ENCODE results near the gene SLC35E2B. TPM values are rescaled to one million over a fixed set of nuclear protein-coding genes. Genes with fewer than 3 reads are reported as not detected.
"Not testable (repeated sequence)": the region's sequence is repeated elsewhere in the genome, so short reads cannot be mapped to it uniquely, and the experiment has no call there.

SLC35E2B gene
- total and polyA plus RNA-seq, 2 donors, result 22.5 to 45.6 TPM

DNA sequence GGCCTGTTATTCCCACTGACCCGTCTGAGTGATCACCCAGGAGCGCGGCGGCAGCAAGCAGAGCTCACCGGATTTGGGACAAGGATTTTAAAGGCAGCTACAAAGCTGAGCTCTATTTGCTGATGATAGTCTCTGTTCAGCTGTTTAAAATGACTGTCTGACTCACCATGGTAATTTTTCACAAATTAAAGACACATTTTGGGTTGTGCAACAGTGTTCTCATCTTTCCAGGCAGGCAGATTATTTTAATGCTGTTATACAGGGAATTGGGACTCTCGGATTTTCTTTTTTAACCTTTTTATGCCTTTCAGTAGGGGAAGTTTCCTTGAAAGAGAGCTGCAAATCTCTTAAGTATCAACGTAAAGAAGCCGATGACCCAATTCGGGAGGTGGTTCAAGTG lies 30.2 kb downstream of the SLC35E2B start:
- not testable (repeated sequence) for DNase-seq (ENCODE audit: low read depth in 6 of 9, low spot score in 9 of 9); H3K4me1 ChIP-seq (ENCODE audit: control insufficient read depth in 2 of 2, insufficient read depth in 2 of 2, low read length in 2 of 2); H3K4me3 ChIP-seq (ENCODE audit: low read length in 2 of 2); H3K9me3 ChIP-seq (ENCODE audit: control insufficient read depth in 2 of 2, insufficient read depth in 1 of 2, low read length in 1 of 2); H3K27me3 ChIP-seq (ENCODE audit: control insufficient read depth in 2 of 2, insufficient read depth in 1 of 2, low read length in 1 of 2); H3K27ac ChIP-seq (ENCODE audit: low read depth in 1 of 2, low read length in 1 of 2)
- H3K36me3 ChIP-seq (ENCODE audit: control insufficient read depth in 2 of 2, insufficient read depth in 2 of 2, low read length in 1 of 2), result peaks cover 22 to 25% of the 10 kb centered on the region in 2 donors
- 98% methylated on average over 8 of the region's 9 CpGs for WGBS

DNA sequence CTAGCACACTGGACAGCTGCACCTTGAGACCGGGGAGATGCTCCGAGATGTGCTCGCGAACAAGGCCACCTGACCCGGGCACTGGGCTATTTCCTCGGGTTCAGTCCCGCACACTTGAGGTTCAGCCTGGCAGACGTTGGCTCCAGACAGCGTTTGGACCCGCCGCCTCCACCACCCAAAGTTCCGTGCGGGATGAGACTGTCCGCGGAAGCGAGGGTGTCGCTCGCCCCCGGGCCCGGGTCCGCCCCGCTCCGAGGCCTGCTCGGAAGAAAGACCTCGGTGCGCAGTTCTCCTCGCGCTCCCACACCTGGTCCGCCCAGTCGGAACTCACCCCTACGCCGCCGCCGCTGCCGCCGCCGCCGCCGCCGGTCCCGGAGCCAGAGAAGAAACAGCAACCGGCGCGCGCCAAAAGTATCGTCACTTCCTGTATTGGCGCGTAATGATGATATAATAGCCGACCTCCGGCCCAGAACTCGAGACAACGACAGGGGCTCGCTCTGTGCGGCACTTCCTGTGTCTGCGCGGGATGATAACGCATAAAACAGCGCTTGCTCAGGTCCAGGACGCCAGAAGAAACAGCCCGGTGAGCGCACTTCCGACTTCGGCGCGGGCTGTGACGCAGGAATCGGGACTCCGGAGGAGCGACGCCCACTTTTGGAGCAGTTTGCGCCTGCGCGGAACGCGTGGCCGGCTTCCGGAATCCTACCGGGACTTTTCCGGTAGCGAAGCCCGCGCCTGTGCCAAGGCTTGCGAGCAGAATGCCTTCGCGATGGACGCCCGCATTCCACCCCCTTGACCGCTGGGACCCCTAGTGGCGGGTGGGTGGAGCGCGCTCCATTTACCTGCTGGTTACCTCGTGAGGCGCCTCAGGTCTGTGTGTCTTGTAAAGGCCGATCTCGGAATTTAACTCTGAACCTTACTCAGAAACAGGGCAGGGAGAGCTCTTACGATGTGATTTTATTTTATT lies 33.7 kb downstream of the SLC35E2B start, which contains the start of gene CDK11B:
CDK11B (minus strand) TSS at position 422 of the 967 bp plus-strand sequence. CDS start 1,519 bp downstream, outside the sequence.
- H3K9me3 ChIP-seq (ENCODE audit: control insufficient read depth in 2 of 2, insufficient read depth in 1 of 2, low read length in 1 of 2); H3K27me3 ChIP-seq (ENCODE audit: control insufficient read depth in 2 of 2, insufficient read depth in 1 of 2, low read length in 1 of 2); H3K4me1 ChIP-seq (ENCODE audit: control insufficient read depth in 2 of 2, insufficient read depth in 2 of 2, low read length in 2 of 2): not testable (repeated sequence)
- Histone ChIP-seq H3K36me3 (ENCODE audit: control insufficient read depth in 2 of 2, insufficient read depth in 2 of 2, low read length in 1 of 2) (peaks cover 23 to 30% of the 10 kb centered on the region in 2 donors), H3K27ac (ENCODE audit: low read depth in 1 of 2, low read length in 1 of 2) (peak within 1 kb of the TSS; percentile 93 to 98), H3K4me3 (ENCODE audit: low read length in 2 of 2) (peak within 1 kb of the TSS; percentile 68 to 69)
- under 1% methylated on average over 70 of the region's 96 CpGs for WGBS
- DNase-seq (ENCODE audit: low read depth in 6 of 9, low spot score in 9 of 9), result peak; percentile 82 to 96 (median 89)

DNA sequence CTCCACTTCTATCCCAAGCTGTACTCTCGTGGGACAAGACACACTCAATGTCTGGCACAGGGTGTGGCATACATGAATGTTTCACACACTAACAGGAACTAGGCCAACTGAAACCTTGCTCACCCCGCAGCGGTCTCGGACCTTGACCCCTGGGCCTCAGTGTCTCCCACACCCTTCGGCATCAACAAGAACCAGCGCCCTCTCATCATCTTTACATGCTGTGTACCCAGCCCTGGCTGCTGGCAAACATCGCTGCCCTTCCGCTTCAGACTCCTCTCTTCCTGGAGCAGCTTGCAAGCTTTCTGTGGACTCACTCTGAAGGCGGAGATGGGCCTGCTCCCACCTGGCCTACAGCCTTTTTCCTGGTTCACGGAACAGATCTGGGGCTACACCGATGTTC lies 44.3 kb downstream of the SLC35E2B start:
- not testable (repeated sequence) for H3K27ac ChIP-seq (ENCODE audit: low read depth in 1 of 2, low read length in 1 of 2); DNase-seq (ENCODE audit: low read depth in 6 of 9, low spot score in 9 of 9); H3K27me3 ChIP-seq (ENCODE audit: control insufficient read depth in 2 of 2, insufficient read depth in 1 of 2, low read length in 1 of 2); H3K4me3 ChIP-seq (ENCODE audit: low read length in 2 of 2); H3K4me1 ChIP-seq (ENCODE audit: control insufficient read depth in 2 of 2, insufficient read depth in 2 of 2, low read length in 2 of 2); H3K9me3 ChIP-seq (ENCODE audit: control insufficient read depth in 2 of 2, insufficient read depth in 1 of 2, low read length in 1 of 2)
- peaks cover 35 to 37% of the 10 kb centered on the region in 2 donors for H3K36me3 ChIP-seq (ENCODE audit: control insufficient read depth in 2 of 2, insufficient read depth in 2 of 2, low read length in 1 of 2)
- WGBS, result 91% methylated on average over 11 of the region's 11 CpGs

DNA sequence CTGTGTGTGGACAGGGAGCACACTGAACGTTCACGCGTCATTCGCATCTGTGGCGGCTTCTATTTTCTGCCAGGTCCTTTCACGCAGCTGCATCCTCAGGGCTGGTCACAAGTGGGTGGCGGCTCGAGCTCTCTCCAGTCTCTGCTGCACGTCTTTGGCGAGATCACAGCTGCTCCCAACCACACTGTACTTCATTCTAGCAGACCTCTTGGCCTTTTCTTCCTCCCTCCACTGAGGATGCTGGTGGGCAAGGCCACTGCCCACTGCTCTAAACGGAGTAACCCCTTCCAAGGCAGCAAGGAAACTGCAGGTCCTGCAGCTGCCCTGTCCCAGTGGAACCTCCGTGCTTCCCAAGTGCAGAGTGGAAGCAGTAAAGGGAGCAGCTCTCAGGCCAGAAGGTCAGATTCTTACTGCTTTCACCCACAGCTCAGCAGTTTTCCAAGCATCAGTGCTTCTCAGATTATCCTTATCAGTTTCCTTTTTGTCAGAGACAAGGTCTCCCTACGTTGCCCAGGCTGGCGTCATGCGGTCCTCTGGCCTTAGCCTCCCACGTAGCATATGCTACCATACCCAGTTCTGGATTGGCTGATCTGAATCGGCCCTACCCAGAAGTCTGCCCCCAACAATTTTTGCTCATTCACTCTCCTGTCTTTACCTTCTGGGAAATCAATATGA lies 44.9 kb downstream of the SLC35E2B start:
- H3K36me3 ChIP-seq (ENCODE audit: control insufficient read depth in 2 of 2, insufficient read depth in 2 of 2, low read length in 1 of 2), result peaks cover 35 to 36% of the 10 kb centered on the region in 2 donors
- H3K27me3 ChIP-seq (ENCODE audit: control insufficient read depth in 2 of 2, insufficient read depth in 1 of 2, low read length in 1 of 2); H3K4me3 ChIP-seq (ENCODE audit: low read length in 2 of 2); H3K4me1 ChIP-seq (ENCODE audit: control insufficient read depth in 2 of 2, insufficient read depth in 2 of 2, low read length in 2 of 2); H3K9me3 ChIP-seq (ENCODE audit: control insufficient read depth in 2 of 2, insufficient read depth in 1 of 2, low read length in 1 of 2); H3K27ac ChIP-seq (ENCODE audit: low read depth in 1 of 2, low read length in 1 of 2); DNase-seq (ENCODE audit: low read depth in 6 of 9, low spot score in 9 of 9): not testable (repeated sequence)
- WGBS, result 95% methylated on average over 17 of the region's 17 CpGs

DNA sequence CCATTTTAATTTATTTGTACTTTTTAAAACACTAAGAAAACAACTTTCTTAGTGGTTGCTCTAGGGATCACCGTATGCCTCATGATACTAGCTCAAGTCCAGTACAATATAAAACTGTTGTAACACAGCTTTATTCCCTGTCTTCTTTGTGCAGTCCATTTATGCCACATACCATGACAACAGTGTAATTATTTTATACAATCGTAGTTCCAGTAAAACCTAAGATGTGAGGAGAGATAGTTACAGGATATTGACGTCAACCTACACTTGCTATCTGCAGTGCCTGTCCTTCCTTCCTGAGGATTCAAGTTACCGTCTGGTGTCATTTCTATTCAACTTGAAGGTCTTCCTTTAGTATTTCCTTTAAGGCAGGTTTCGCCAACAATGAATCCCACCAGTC lies 46.3 kb downstream of the SLC35E2B start:
- not testable (repeated sequence) for H3K4me1 ChIP-seq (ENCODE audit: control insufficient read depth in 2 of 2, insufficient read depth in 2 of 2, low read length in 2 of 2); H3K4me3 ChIP-seq (ENCODE audit: low read length in 2 of 2); H3K9me3 ChIP-seq (ENCODE audit: control insufficient read depth in 2 of 2, insufficient read depth in 1 of 2, low read length in 1 of 2); H3K27ac ChIP-seq (ENCODE audit: low read depth in 1 of 2, low read length in 1 of 2); H3K27me3 ChIP-seq (ENCODE audit: control insufficient read depth in 2 of 2, insufficient read depth in 1 of 2, low read length in 1 of 2); DNase-seq (ENCODE audit: low read depth in 6 of 9, low spot score in 9 of 9)
- WGBS, result 93% methylated on average over 5 of the region's 5 CpGs
- H3K36me3 ChIP-seq (ENCODE audit: control insufficient read depth in 2 of 2, insufficient read depth in 2 of 2, low read length in 1 of 2), result peaks cover 22 to 25% of the 10 kb centered on the region in 2 donors

DNA sequence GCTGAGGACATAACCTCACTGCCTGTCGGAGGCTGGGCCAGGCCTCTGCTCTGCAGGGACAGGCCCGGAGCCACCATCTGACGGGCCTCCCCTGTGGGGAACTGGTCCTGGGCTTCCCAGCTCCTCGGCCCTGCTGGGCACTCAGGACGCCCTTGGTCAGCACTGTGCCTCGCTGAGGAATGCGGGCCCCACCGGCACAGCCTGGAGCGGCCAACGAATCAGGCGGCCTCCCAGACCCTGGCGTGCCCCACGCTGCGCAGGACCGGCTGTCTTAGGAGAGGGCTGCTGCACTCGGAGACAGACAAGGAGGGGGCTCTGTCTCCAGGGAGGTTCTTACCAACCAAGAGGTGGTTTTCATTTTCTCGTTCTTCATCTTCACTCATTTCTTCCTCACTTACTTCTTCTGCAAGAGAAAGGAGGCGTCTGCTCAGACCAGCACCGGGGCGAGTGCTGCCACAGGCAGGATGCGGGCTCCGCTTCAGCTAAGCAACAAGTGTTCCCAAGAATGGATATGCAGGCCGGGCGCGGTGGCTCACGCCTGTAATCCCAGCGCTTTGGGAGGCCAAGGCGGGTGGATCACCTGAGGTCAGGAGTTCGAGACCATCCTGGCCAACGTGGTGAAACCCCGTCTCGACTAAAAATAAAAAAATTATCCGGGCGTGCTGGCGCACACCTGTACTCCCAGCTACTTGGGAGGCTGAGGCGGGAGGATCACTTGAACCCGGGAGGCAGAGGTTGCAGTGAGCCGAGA lies 51.7 kb downstream of the SLC35E2B start:
- not testable (repeated sequence) for H3K9me3 ChIP-seq (ENCODE audit: control insufficient read depth in 2 of 2, insufficient read depth in 1 of 2, low read length in 1 of 2); H3K27ac ChIP-seq (ENCODE audit: low read depth in 1 of 2, low read length in 1 of 2); H3K4me3 ChIP-seq (ENCODE audit: low read length in 2 of 2); DNase-seq (ENCODE audit: low read depth in 6 of 9, low spot score in 9 of 9); H3K4me1 ChIP-seq (ENCODE audit: control insufficient read depth in 2 of 2, insufficient read depth in 2 of 2, low read length in 2 of 2); H3K27me3 ChIP-seq (ENCODE audit: control insufficient read depth in 2 of 2, insufficient read depth in 1 of 2, low read length in 1 of 2)
- WGBS, result 98% methylated on average over 32 of the region's 38 CpGs
- H3K36me3 ChIP-seq (ENCODE audit: control insufficient read depth in 2 of 2, insufficient read depth in 2 of 2, low read length in 1 of 2), result peaks cover 7 to 29% of the 10 kb centered on the region in 2 donors

DNA sequence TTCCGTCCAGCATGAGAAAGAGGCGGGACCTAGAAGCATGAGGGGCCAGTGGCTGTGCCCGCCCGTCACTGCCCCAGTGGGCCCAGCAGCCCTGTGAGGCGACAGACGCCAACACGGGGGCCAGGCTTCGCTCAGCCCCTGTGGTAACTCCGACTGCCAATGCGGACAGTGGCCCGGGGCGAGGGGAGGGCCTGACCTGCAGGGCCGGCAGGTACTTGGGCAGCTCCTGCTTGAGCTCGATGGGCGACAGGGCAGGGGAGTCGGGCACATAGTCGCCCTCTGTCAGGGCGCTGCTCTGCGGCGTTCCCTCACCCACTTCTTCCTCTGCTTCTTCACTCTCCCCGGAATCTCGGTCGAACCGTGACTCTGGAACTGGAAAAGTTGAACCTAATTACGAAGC lies 52.5 kb downstream of the SLC35E2B start:
- not testable (repeated sequence) for H3K27ac ChIP-seq (ENCODE audit: low read depth in 1 of 2, low read length in 1 of 2); DNase-seq (ENCODE audit: low read depth in 6 of 9, low spot score in 9 of 9); H3K4me1 ChIP-seq (ENCODE audit: control insufficient read depth in 2 of 2, insufficient read depth in 2 of 2, low read length in 2 of 2); H3K9me3 ChIP-seq (ENCODE audit: control insufficient read depth in 2 of 2, insufficient read depth in 1 of 2, low read length in 1 of 2); H3K4me3 ChIP-seq (ENCODE audit: low read length in 2 of 2); H3K27me3 ChIP-seq (ENCODE audit: control insufficient read depth in 2 of 2, insufficient read depth in 1 of 2, low read length in 1 of 2)
- 97% methylated on average over 14 of the region's 25 CpGs for WGBS
- peaks cover 7 to 29% of the 10 kb centered on the region in 2 donors for H3K36me3 ChIP-seq (ENCODE audit: control insufficient read depth in 2 of 2, insufficient read depth in 2 of 2, low read length in 1 of 2)

DNA sequence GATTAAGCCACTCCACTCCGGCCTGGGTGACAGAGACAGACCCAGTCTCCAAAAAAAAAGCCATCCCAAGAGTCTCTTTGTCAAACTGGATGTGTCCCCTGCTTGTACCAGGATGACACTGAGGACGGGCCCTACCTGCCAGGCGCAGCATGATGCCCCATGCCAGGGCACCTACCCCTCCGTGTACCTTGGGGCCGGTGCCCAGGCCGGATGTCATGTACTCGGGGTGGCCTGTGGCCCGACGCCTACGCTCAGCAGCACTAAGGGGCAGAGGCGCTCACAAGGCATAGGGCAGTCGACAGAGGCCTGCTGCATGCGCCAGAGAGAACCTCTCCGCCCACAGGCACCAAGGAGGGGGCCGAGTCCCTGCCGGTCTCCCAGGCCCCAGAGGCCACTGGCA lies 53.2 kb downstream of the SLC35E2B start:
- H3K27ac ChIP-seq (ENCODE audit: low read depth in 1 of 2, low read length in 1 of 2); H3K4me3 ChIP-seq (ENCODE audit: low read length in 2 of 2); H3K9me3 ChIP-seq (ENCODE audit: control insufficient read depth in 2 of 2, insufficient read depth in 1 of 2, low read length in 1 of 2); H3K27me3 ChIP-seq (ENCODE audit: control insufficient read depth in 2 of 2, insufficient read depth in 1 of 2, low read length in 1 of 2); DNase-seq (ENCODE audit: low read depth in 6 of 9, low spot score in 9 of 9); H3K4me1 ChIP-seq (ENCODE audit: control insufficient read depth in 2 of 2, insufficient read depth in 2 of 2, low read length in 2 of 2): not testable (repeated sequence)
- peaks cover 7 to 29% of the 10 kb centered on the region in 2 donors for H3K36me3 ChIP-seq (ENCODE audit: control insufficient read depth in 2 of 2, insufficient read depth in 2 of 2, low read length in 1 of 2)
- 98% methylated on average over 16 of the region's 16 CpGs for WGBS
